NCI-H526 treated with DMSO at 0.1 percent for 48 hours (cell line): Measurements from ENCODE around the gene CEP78.
"Not testable (repeated sequence)": the region's sequence is repeated elsewhere in the genome, so short reads cannot be mapped to it uniquely, and the experiment has no call there.

Experiments
- DNase-seq: peaks from one replicate; lab custom pipeline; 2025; lab: John Stamatoyannopoulos, UW

CEP78 gene

GRCh38 chr9:78234810-78235209, 1.1 kb upstream of the CEP78 start:
- no peak for DNase-seq

DNA sequence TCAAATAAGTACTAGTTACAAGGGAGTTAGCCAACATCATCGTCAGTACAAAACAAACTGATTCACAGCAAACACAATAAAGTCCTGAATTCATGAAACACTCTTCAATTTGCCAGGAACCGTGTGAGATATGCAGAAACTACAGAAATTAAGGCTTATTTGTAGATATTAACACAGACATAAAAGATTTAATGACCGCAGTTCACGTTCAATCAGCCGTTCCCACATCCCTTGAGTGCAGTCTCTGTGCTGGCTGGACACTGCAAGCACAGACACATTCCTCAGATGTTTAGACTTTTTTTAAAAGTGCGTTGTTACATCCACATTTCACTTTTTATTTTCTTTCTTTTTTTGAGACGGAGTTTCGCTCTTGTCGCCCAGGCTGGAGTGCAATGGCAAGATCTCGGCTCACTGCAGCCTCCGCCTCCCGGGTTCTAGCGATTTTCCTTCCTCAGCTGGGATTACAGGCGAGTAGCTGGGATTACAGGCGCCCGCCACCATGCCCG, 566 bp upstream of the CEP78 start:
- no peak for DNase-seq

GRCh38 chr9:78236551-78236910, 656 bp downstream of the CEP78 start:
- peak; percentile 25 for DNase-seq

- no peak for DNase-seq
Measured at GRCh38 chr9:78238046-78239038, 2.5 kb downstream of the CEP78 start.

- peak; percentile 20 for DNase-seq
Measured at GRCh38 chr9:78239506-78239905, 3.6 kb downstream of the CEP78 start.

GRCh38 chr9:78242041-78242440, 6.2 kb downstream of the CEP78 start:
- no peak for DNase-seq

- no peak for DNase-seq
Measured at GRCh38 chr9:78243130-78243529, 7.3 kb downstream of the CEP78 start.

DNA sequence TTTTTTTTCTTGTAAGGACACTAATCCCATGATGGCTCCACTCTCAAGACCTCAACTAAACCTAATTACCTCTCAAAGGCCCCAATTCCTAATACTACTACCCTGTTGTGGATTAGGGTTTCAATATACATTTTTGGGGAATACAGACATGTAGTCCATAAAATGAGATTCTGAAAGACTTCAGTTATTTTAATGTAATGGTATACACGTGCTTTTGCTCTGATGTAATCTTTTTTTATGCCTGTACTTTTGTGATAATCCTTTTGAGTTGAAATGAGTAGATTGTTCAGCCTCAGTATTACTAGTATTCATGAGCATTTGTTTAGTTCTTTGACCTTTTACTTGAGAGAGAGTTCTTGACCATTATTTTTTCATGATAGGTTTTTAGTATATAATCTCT, 9.5 kb downstream of the CEP78 start:
- no peak for DNase-seq

DNA sequence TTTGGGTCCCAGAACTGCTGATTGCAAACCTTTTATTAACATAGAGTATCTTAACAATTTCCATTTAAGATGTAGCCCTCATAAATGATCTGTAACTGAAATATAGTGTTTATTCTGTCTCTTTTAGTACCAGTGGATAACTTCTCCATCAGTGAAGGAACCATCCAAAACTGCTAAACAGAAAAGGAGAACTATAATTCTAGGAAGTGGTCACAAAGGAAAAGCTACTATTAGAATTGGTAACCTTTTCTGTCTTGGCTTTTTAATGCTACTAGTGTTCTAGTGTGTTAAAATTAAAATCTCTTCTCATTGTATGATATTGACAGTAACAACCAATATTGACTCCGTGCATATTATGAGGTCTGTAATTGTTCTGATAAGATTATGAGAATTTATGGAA, 12.8 kb downstream of the CEP78 start:
- DNase-seq = no peak

GRCh38 chr9:78249542-78249941, 13.7 kb downstream of the CEP78 start:
- DNase-seq = no peak

DNA sequence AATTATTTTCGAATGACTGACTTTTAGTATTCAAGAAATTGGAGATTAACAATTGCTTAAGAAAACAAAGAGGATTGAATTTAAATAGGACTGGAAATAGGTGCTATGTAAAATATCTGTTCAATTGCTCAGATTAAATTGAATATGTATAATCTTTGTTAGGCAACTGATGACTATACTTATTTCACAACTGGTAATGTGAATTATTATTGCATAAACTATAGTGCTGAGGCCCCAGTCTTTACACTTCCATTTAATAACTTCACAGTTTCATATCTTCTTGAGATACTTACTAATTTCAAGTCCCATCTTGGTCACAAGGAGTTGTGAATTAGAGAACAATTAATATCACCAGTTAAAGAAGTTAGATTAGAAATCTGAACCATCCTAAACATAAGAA, 16.7 kb downstream of the CEP78 start:
- DNase-seq = no peak

GRCh38 chr9:78253285-78253684, 17.4 kb downstream of the CEP78 start:
- no peak for DNase-seq

DNA sequence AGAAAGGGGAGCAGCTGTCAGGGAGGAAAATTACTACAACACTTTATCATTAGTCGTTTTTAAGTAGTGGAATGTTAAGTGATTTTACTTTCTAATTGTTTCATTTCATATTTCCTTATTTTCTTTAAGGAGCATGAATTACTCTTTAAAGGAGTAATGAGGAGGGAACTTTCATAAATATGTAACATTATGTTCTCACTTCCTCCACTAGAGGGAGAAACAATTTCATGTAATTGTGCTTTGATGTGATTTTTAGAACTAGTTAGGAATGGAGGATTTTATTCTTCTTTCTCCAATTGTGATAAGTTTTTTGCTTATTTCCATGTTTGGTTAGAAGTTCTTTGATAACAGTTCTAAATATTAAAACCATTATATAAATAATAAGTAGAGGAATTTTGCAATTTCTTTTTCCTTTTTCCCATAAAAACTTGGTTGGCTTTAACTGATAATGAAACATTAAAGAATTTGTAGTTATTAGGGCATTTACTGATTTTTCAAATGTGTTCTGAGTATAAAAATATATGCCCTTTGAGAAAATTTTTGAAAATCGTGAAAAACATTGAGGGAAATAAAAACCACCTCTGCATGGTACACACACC, 25.6 kb downstream of the CEP78 start:
- no peak for DNase-seq

- no peak for DNase-seq
Measured at GRCh38 chr9:78262655-78263054, 26.8 kb downstream of the CEP78 start.

DNA sequence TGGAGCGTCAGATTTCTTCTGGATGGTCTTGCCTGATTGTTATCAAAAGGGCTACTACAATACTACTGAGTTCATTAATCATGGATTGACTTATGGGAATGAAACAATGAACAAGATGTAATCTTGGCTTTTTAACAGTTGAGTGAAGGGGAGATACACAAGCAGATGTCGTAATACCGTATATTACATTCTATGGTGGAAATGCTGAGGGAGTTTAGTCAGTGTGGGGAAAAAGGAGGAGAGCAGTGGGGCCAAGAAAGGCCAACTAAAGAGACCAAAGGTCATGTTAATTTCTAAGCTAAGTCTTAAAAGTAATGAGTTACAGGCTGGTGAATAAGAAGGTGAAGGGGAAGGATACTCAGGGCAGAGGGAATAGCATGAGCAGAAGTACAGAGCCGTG, 32.0 kb downstream of the CEP78 start:
- no peak for DNase-seq

DNA sequence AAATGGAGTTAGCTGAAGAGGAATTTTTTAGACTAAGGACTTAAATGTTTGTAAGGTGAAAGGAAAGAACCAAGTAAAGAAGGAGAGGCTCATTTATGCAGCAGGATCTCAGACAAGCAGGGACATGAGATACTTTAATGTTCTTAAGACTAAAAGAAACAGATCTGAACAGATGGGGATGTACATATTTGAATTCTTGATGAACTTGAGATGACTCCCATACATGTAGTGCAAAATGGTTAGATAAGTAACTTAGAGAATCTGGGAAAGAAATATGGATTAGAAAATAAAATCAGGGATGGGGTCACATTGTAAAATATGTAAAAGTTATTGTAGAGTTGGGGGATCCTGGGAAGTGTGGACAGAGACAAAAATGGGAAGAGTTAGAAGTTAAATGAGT, 33.9 kb downstream of the CEP78 start:
- DNase-seq = no peak

DNA sequence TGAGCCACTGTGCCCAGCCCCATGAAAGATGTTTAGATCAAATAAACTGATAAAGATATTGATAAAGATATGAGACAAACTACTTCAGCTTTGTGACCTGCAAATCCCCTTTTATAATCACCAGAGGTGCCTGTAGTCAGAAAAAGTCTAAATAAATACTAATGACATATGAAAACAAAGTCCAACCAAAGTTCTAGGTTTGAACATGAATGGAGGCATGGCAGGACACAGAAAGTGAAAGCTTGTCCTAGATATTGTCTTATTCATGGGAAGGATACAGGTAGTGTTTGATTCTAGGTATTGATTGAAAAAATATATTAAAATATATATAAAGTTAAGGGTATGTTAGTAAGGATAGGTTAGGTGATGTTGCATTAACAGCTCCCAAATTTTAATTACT, 36.4 kb downstream of the CEP78 start:
- no peak for DNase-seq

DNA sequence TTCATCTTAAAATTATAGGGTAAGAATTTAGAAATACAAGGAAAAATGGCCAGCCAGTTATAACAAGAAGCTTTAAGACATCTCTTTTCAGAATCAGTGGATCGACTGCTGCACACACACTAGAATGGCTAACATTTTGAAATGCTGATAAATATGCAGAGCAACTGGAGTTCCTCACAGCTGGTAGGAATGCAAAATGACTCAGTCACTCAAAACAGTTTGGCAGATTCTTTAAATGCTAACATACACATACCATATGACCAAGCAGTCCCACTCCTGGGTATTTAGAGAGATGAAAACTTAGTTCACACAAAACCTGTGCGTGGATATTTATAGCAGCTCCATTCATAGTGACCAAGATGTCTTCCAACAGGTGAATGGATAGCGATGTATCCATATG, 37.9 kb downstream of the CEP78 start:
- DNase-seq = no peak

GRCh38 chr9:78278177-78278777, 42.4 kb downstream of the CEP78 start:
- DNase-seq = no peak

DNA sequence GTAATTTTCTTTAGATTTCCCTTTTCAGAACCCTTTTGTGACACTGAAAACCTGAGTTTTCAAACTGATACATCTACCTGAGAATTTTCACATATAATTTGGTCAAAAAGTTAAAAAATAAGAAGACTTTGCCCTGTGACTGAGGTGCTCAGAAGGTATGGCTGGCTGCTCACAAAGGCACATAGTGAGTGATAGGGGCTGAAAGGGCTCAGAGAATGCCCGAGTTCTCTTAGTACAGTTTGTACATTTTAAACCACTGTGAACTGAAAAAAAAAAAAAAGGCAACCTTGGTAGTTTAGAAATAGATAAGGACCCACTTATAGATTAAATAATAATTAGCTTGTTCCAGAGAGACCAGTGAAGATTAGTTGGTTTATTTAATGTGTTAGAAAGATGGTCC, 42.9 kb downstream of the CEP78 start:
- DNase-seq = no peak

DNA sequence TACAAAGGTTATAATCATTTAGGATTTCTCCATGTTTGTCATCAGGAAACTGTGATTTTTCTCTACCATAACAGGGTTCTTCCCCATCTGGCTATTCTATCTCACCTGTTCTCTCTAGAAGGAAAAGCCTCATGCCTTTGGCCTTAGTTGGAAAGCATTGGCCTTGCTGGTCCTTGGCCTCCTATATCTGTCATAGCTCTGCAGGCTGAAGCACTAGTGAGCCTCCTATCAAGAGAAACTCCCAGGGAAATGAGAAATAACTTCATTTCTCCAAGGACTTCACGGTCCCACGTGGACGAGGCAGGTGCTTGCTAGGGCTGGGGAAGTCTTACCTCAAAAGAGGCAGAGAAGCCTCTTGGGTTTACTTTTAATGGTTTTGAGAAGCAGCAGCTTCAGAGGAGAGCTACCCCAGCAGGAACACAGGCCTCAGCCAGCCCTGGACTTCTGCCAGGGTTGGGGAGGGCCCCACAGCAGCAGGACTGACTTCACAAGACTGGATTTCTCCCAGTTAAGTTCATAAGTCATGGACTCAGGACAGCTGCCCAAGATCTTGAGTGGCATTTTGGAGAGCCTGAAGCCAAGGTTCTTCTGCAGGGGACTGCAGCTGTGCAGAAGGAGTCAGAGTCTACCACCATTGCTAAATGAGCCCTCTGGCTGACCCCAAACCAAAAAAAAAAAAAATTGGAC, 45.2 kb downstream of the CEP78 start:
- DNase-seq = no peak

- DNase-seq = not testable (repeated sequence)
Measured at GRCh38 chr9:78284181-78284580, 48.3 kb downstream of the CEP78 start.
